Epithelial cell of alveolus of lung (primary cell): Measurements from ENCODE around the gene COPG2. TPM values are rescaled to one million over a fixed set of nuclear protein-coding genes. Genes with fewer than 3 reads are reported as not detected.

Experiments used
- total RNA-seq: library from RNA; depleted of rRNA; stranded (reverse); fragments of >200 nt; gene quantifications from 2 replicates; pipeline ENCODE4 v1.2.1, GENCODE V29; 2015

COPG2 gene
- total RNA-seq = 10.9 and 26.5 TPM in 2 replicates

GRCh38 chr7:130668258-130669084 lies at the start of gene COPG2:
COPG2 (minus strand) TSS chr7:130668748; CDS start chr7:130668668, 80 bp downstream.

GRCh38 chr7:130491841-130492522 lies 176.6 kb downstream of the COPG2 start, which contains the start of gene MEST:
MEST (plus strand) TSS chr7:130492085; CDS start chr7:130492314, 229 bp downstream.

Other genes with a start within 250 kb of the COPG2 start
- 24.9 and 26.9 TPM in 2 replicates for gene CEP41, start 227.7 kb downstream of the COPG2 start, total RNA-seq
- gene MEST, start 176.7 kb downstream of the COPG2 start, total RNA-seq = 44.7 and 109 TPM in 2 replicates
- not detected in 2 replicates for gene TSGA13, start 17.8 kb upstream of the COPG2 start, total RNA-seq
- 0.13 TPM in 1 of 2 replicates, not detected in the other for gene KLF14, start 65.5 kb upstream of the COPG2 start, total RNA-seq